Prostate gland (tissue), 2 donors: ENCODE results near the gene LONP2. TPM values are rescaled to one million over a fixed set of nuclear protein-coding genes. Genes with fewer than 3 reads are reported as not detected.
"Not testable (repeated sequence)": the region's sequence is repeated elsewhere in the genome, so short reads cannot be mapped to it uniquely, and the experiment has no call there.

Experiments
- DNase-seq: peaks from one replicate; pipeline ENCODE4 v3.0.0-alpha.2; 2019; ENCODE audit warnings: low spot score
- H3K27ac ChIP-seq, 2 donors: fragments of 200-600 bp; sonication (generic); 2 replicates each; pipeline ENCODE4 v1.5.1; 2017 to 2019
- H3K27me3 ChIP-seq: fragments of 200-600 bp; sonication (generic); replicated peaks from 2 replicates; pipeline ENCODE4 v1.5.1; 2019; ENCODE audit not compliant: insufficient read depth
- H3K36me3 ChIP-seq, 2 donors: fragments of 200-600 bp; sonication (generic); 1 replicate in 1 of 2; 2 replicates in 1 of 2; pipeline versions ENCODE4 v1.5.1 to v1.8.1; 2017 to 2019
- H3K4me1 ChIP-seq: fragments of 200-600 bp; sonication (generic); replicated peaks from 2 replicates; pipeline ENCODE4 v1.5.1; 2019
- H3K4me3 ChIP-seq, 2 donors: fragments of 200-600 bp; sonication (generic); 2 replicates each; pipeline ENCODE4 v1.5.1; 2017 to 2019
- H3K9me3 ChIP-seq: fragments of 200-600 bp; sonication (generic); 2 replicates; pipeline ENCODE4 v1.5.1; 2017
- POLR2A ChIP-seq: fragments of 450-650 bp; IDR thresholded peaks from one replicate; pipeline ENCODE4 v1.6.1; 2016; ENCODE audit warnings: antibody characterized with exemption, mild to moderate bottlenecking
- POLR2AphosphoS5 ChIP-seq: sonication (generic); formaldehyde crosslinking; IDR thresholded peaks from one replicate; pipeline ENCODE4 v1.6.1; 2017; ENCODE audit warnings: antibody characterized with exemption
- WGBS: methylation state at CpG from one replicate; pipeline ENCODE4 v1.1.5; 2018; 5-methylcytosine and 5-hydroxymethylcytosine counted together
- intact Hi-C: fragments of 100-400 bp; cut with DNase I; formaldehyde crosslinking; loops from one replicate; pipeline ENCODE4 v1.14.2; 2022
- total RNA-seq, 2 donors: library from RNA; depleted of rRNA; stranded (reverse); fragments of >200 nt; gene quantifications; one replicate each; pipeline ENCODE4 v1.1.0, GENCODE V29; 2016
- TF ChIP-seq, protein P1 (sequence below), 4 experiments: fragments of 200-600 bp in 2 of 4; fragments of 450-650 bp in 2 of 4; sonication (generic) in 2 of 4; IDR thresholded peaks; 1 replicate in 3 of 4; 2 replicates in 1 of 4; pipeline ENCODE4 v1.5.1; 2016 to 2019; ENCODE audit warnings: antibody characterized with exemption in 4 of 4, mild to moderate bottlenecking in 2 of 4, moderate library complexity in 2 of 4

Gene LONP2
- total RNA-seq, 2 donors from 2014 or later, result 74.6 to 81.0 TPM

DNA sequence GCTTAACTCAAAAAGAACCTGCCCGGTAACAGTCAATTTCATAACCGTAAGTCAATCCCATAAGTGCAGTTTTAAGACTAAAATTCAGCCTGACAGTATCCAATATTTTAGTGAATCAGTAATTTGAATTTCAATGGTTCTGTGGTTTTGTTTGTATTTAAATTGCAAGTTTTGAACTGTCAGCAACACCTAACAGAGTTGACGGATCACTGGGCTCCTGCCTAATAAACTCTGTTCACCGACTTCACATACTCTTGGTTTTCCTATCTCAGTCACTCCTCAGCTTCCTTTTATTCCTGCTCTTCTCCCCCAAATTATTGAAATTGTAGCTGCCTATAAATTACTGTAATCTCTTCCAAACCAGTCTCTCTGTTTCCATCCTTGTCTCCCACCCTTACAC lies 128.6 kb downstream of the LONP2 start:
- DNase-seq, result no peak
- no peaks in the 10 kb centered on the region for H3K36me3 ChIP-seq
- H3K9me3 ChIP-seq, result no peaks in the 10 kb centered on the region
- H3K27ac ChIP-seq, result no peak overlapping the region
- whole genome bisulfite sequencing, result 85% methylated on average over 4 of the region's 4 CpGs
- intact Hi-C loops, result no loop called here
- no peaks in the 10 kb centered on the region for H3K27me3 ChIP-seq
- no peak overlapping the region for H3K4me3 ChIP-seq
- peaks cover 6% of the 10 kb centered on the region for H3K4me1 ChIP-seq
- TF ChIP-seq, protein P1, sequence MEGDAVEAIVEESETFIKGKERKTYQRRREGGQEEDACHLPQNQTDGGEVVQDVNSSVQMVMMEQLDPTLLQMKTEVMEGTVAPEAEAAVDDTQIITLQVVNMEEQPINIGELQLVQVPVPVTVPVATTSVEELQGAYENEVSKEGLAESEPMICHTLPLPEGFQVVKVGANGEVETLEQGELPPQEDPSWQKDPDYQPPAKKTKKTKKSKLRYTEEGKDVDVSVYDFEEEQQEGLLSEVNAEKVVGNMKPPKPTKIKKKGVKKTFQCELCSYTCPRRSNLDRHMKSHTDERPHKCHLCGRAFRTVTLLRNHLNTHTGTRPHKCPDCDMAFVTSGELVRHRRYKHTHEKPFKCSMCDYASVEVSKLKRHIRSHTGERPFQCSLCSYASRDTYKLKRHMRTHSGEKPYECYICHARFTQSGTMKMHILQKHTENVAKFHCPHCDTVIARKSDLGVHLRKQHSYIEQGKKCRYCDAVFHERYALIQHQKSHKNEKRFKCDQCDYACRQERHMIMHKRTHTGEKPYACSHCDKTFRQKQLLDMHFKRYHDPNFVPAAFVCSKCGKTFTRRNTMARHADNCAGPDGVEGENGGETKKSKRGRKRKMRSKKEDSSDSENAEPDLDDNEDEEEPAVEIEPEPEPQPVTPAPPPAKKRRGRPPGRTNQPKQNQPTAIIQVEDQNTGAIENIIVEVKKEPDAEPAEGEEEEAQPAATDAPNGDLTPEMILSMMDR (IDR thresholded peaks at IDR 0.05), result no peak
- TF ChIP-seq POLR2A (no peak), POLR2AphosphoS5 (no peak)

GRCh38 chr16:48373258-48374029 lies 129.3 kb downstream of the LONP2 start:
- Histone ChIP-seq H3K4me1 (peaks cover 6% of the 10 kb centered on the region), H3K36me3 (no peaks in the 10 kb centered on the region), H3K27ac (no peak overlapping the region), H3K27me3 (no peaks in the 10 kb centered on the region), H3K4me3 (no peak overlapping the region), H3K9me3 (no peaks in the 10 kb centered on the region)
- 78% methylated on average over 4 of the region's 4 CpGs for WGBS
- no peak for DNase-seq
- no peak for TF ChIP-seq POLR2A
- TF ChIP-seq, protein P1 (IDR thresholded peaks at IDR 0.05), result no peak
- intact Hi-C loops, result no loop called here

GRCh38 chr16:48374255-48374654 lies 130.2 kb downstream of the LONP2 start:
- Histone ChIP-seq H3K36me3 (no peaks in the 10 kb centered on the region), H3K27ac (no peak overlapping the region), H3K9me3 (no peaks in the 10 kb centered on the region), H3K4me3 (no peak overlapping the region), H3K4me1 (peaks cover 6% of the 10 kb centered on the region), H3K27me3 (no peaks in the 10 kb centered on the region)
- intact Hi-C loops, result no loop called here
- no peak for TF ChIP-seq POLR2A
- TF ChIP-seq, protein P1 (IDR thresholded peaks at IDR 0.05), result no peak
- TF ChIP-seq POLR2AphosphoS5, result no peak
- DNase-seq, result no peak
- whole genome bisulfite sequencing, result 51% methylated on average over 2 of the region's 2 CpGs

DNA sequence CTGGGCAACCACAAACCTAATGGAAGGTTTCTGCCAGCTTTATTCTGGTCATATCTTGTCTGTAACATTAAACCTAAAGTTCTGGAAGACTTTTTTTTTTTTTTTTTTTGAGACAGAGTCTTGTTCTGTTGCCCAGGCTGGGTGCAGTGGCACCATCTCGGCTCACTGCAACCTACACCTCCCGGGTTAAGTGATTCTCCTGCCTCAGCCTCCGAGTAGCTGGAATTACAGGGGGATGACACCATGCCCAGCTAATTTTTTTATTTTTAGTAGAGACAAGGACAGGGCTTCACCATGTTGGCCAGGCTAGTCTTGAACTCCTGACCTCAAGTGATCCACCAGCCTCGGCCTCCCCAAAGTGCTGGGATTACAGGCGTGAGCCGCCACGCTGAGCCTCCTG lies 133.2 kb downstream of the LONP2 start:
- WGBS, result 66% methylated on average over 7 of the region's 7 CpGs
- H3K9me3 ChIP-seq, H3K36me3 ChIP-seq, H3K27me3 ChIP-seq, intact Hi-C loops, H3K4me1 ChIP-seq, H3K27ac ChIP-seq, H3K4me3 ChIP-seq, DNase-seq: not testable (repeated sequence)

- H3K36me3 ChIP-seq, result no peaks in the 10 kb centered on the region
- no peak overlapping the region for H3K4me3 ChIP-seq
- intact Hi-C loops, result no loop called here
- peaks cover 15% of the 10 kb centered on the region for H3K4me1 ChIP-seq
- H3K27me3 ChIP-seq, result no peaks in the 10 kb centered on the region
- TF ChIP-seq, protein P1 (IDR thresholded peaks at IDR 0.05), result no peak
- TF ChIP-seq POLR2A (no peak), POLR2AphosphoS5 (no peak)
- DNase-seq, result no peak
- no peak overlapping the region for H3K27ac ChIP-seq
- 82% methylated on average over 5 of the region's 5 CpGs for WGBS
- H3K9me3 ChIP-seq, result no peaks in the 10 kb centered on the region
Observed at GRCh38 chr16:48378276-48378675, 134.2 kb downstream of the LONP2 start.
